ENCODE results near the gene APOL2. TPM values are rescaled to one million over a fixed set of nuclear protein-coding genes. Genes with fewer than 3 reads are reported as not detected.

Gene APOL2
- total RNA-seq (2014; rRNA removed; shearing (Covaris generic)) (11.8 and 14.9 TPM in 2 replicates), total RNA-seq (2022) (9.1 and 12.4 TPM in 2 replicates), Bru-seq, nascent RNA (percentile 57 among the genes with signal in this experiment), BruChase-seq, experiment 1, labeled RNA remaining after a 6-hour chase (percentile 58 among the genes with signal in this experiment), BruChase-seq, experiment 2, labeled RNA remaining after a 2-hour chase (percentile 63 among the genes with signal in this experiment)
- long read RNA-seq, partial matches to known transcripts, result 1 of 4 reads
- long read RNA-seq, other reads (novel, unspliced or antisense), result 2 of 4 reads

DNA sequence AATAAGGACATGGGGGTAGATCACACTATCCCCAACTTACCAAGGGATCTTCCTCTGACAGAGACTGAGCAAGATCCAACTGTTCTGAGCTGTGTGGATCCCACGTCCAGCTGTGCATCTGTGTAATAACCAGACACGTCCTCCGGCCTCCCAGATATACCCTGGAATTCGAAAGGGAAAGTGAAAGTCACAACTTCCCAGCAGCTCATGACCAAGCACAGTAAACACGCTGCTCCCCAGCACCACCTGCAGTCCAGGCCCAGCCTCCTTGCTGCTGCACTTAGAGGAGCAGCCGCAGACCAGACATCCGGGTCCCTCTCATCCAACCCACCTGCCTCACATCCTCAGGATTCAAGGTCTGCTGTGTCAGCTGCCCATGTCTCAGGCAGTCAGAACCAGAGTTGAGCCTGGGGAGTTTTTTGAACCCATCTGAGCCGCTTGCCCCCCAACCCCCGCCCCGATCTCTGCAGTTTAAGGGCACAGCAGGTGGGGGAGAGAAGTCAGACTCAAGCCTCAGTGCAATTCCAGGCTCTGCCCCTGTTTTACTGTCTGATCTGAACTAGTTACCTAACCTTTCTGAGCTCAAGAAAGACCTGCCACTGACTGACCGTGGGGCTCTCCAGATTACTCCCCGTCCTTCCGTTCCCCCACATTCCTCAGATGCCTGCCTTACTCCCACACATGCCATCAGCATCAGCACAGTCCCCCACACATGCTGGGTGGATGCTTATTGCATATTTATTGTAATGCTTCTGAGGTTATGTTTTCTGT lies at the start of gene APOL2:
Gene APOL2 (minus strand): TSS at position 127 of the 771 bp plus-strand sequence. CDS start 6,365 bp downstream, outside the sequence.
- no peaks in the 10 kb centered on the region for H3K9me3 ChIP-seq (ENCODE audit: low read length)
- CTCF ChIA-PET (ENCODE audit: unreplicated experiment), result interaction anchor here (0.8 to 1.5 kb wide), 2 partner anchors 79 to 231 kb away, joined by 3 to 4 read pairs; partner anchors contain the start of gene APOL3
- H3K36me3 ChIP-seq (ENCODE audit: insufficient read depth, low read length), result peaks cover 16% of the 10 kb centered on the region; the same call in 1 of the 2 replicates
- H3K79me2 ChIP-seq (ENCODE audit: insufficient read depth, low read depth, low read length), result no peaks in the 10 kb centered on the region
- peak within 1 kb of the TSS; percentile 25 for H3K27ac ChIP-seq (ENCODE audit: low read depth, low read length, poor library complexity, severe bottlenecking)
- no peaks in the 10 kb centered on the region for H3K9me2 ChIP-seq (ENCODE audit: insufficient read depth, low read length)
- intact Hi-C loops (cut with micrococcal nuclease; ENCODE audit: unreplicated experiment), result loop anchor here (5.0 kb wide), 1 partner anchor 77 kb away; the partner anchor contains the start of gene APOL3
- H3K4me3 ChIP-seq (ENCODE audit: low read depth, low read length, poor library complexity, severe bottlenecking), result peak within 1 kb of the TSS; percentile 76
- peak; percentile 93 for DNase-seq (ENCODE audit: low spot score)
- no peaks in the 10 kb centered on the region for H4K20me1 ChIP-seq (ENCODE audit: insufficient read depth, low read length)
- H2AFZ ChIP-seq (ENCODE audit: low read length), result peak within 1 kb of the TSS; percentile 62
- peaks cover 21% of the 10 kb centered on the region for H3K4me1 ChIP-seq (ENCODE audit: insufficient read depth, low read length, poor library complexity, severe bottlenecking)
- no TSS peak for BruUV-seq (replicated peaks)
- no peak for TF ChIP-seq EZH2phosphoT487 (IDR thresholded peaks at IDR 0.05; ENCODE audit: borderline replicate concordance, low read depth, low read length)
- TF ChIP-seq, protein P1, sequence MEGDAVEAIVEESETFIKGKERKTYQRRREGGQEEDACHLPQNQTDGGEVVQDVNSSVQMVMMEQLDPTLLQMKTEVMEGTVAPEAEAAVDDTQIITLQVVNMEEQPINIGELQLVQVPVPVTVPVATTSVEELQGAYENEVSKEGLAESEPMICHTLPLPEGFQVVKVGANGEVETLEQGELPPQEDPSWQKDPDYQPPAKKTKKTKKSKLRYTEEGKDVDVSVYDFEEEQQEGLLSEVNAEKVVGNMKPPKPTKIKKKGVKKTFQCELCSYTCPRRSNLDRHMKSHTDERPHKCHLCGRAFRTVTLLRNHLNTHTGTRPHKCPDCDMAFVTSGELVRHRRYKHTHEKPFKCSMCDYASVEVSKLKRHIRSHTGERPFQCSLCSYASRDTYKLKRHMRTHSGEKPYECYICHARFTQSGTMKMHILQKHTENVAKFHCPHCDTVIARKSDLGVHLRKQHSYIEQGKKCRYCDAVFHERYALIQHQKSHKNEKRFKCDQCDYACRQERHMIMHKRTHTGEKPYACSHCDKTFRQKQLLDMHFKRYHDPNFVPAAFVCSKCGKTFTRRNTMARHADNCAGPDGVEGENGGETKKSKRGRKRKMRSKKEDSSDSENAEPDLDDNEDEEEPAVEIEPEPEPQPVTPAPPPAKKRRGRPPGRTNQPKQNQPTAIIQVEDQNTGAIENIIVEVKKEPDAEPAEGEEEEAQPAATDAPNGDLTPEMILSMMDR (conservative IDR thresholded peaks at IDR 0.05; ENCODE audit: low read length), result peak; percentile 78
- peak within 1 kb of the TSS; percentile 79 for H3K4me2 ChIP-seq (ENCODE audit: low read length)
- POLR2A ChIA-PET, result interaction anchor here (0.6 to 1.3 kb wide), 4 partner anchors 33 to 292 kb away, joined by 3 to 4 read pairs (median 3); no protein-coding TSS in a partner anchor

DNA sequence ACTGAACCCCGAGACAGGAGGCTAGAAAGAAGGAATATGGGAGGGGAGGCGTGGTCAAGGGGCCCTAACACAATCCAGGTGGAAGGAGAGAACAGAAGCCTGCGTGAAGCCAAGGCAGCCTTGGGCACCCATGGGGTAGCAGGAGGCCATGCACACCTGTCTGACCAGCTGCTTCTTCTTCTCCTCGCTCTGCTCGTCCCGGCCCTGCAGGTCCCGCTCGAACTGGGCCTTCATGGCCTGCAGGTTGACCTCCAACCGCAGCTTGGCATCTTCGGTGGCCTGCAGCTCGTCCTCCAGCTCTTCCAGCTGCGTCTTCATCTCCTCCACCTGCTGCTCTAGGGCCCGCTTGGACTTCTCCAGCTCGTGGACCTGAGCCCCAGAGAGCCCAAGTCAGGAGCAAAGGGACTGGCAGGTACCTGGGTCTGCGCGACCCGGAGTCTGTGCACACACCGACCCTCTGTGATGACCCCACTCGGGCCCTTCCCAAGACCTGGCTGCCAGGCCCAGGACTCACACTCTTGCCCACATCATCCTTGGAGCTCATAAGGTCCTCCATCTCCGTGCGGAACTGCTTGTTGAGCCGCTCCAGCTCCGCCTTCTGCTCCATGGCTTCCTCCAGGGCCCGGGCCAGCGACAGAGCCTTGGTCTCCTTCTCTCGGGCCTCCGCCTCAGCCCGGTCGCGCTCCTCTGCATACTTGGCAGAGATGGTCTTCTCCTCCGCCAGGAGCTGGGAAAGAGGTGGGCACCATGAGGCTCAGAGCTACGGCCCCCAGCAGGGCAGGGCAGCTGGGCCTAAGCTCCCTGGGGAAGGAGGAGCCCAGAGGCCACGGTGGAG lies 49.5 kb upstream of the APOL2 start:
- Histone ChIP-seq H3K9me2 (ENCODE audit: insufficient read depth, low read length) (no peaks in the 10 kb centered on the region), H3K4me3 (ENCODE audit: low read depth, low read length, poor library complexity, severe bottlenecking) (no peak overlapping the region), H3K4me1 (ENCODE audit: insufficient read depth, low read length, poor library complexity, severe bottlenecking) (no peaks in the 10 kb centered on the region), H3K4me2 (ENCODE audit: low read length) (no peak overlapping the region), H2AFZ (ENCODE audit: low read length) (no peak overlapping the region), H3K36me3 (ENCODE audit: insufficient read depth, low read length) (peaks cover 85% of the 10 kb centered on the region), H4K20me1 (ENCODE audit: insufficient read depth, low read length) (no peaks in the 10 kb centered on the region), H3K9me3 (ENCODE audit: low read length) (no peaks in the 10 kb centered on the region), H3K79me2 (ENCODE audit: insufficient read depth, low read depth, low read length) (no peaks in the 10 kb centered on the region), H3K27ac (ENCODE audit: low read depth, low read length, poor library complexity, severe bottlenecking) (no peak overlapping the region)
- ChIA-PET POLR2A (interaction anchor here (0.6 kb wide), 1 partner anchor 9 kb away, joined by 7 read pairs; no protein-coding TSS in a partner anchor), CTCF (ENCODE audit: unreplicated experiment) (no interaction called here)
- DNase-seq (ENCODE audit: low spot score), result no peak
- BruUV-seq (replicated peaks), result TSS peak; percentile 94
- intact Hi-C loops (cut with micrococcal nuclease; ENCODE audit: unreplicated experiment), result no loop called here
- TF ChIP-seq EZH2phosphoT487 (IDR thresholded peaks at IDR 0.05; ENCODE audit: borderline replicate concordance, low read depth, low read length), result no peak
- TF ChIP-seq, protein P1 (conservative IDR thresholded peaks at IDR 0.05; ENCODE audit: low read length), result no peak
